GM12878 (cell line): ENCODE results near the gene ACTN3. TPM values are rescaled to one million over a fixed set of nuclear protein-coding genes. Genes with fewer than 3 reads are reported as not detected.

ENCODE experiments used
- KLF5 ChIP-seq: fragments of 450-650 bp; IDR thresholded peaks from 2 replicates; pipeline ENCODE4 v1.6.1; 2014; ENCODE audit warnings: mild to moderate bottlenecking; ENCODE audit not compliant: partially characterized antibody
- RFX5 ChIP-seq: IDR thresholded peaks from 2 replicates; pipeline ENCODE4 v1.6.1; 2011; ENCODE audit warnings: low read depth, low read length, improper control_type of control experiment
- ZNF217 ChIP-seq: fragments of 450-650 bp; IDR thresholded peaks from 2 replicates; pipeline ENCODE4 v1.6.1; 2017; ENCODE audit warnings: antibody characterized with exemption, mild to moderate bottlenecking
- polyA plus RNA-seq, 11 experiments: library from polyadenylated mRNA; depleted of rRNA in 4 of 11; unstranded in 6 of 11; stranded (reverse) in 5 of 11; fragments of >200 nt; fragmentation: Nextera tagmentation in 4 of 11; fragmentation: Illumina TruSeq in 1 of 11; extraction: Ambion mirVana in 4 of 11; extraction: Trizol in 1 of 11; gene quantifications; 1 replicate in 1 of 11; 2 replicates in 10 of 11; pipeline versions ENCODE4 v1.2.1 to v1.2.3, GENCODE V29; 2011 to 2016; ENCODE audit warnings: inconsistent platforms in 2 of 11, missing spikeins in 2 of 11, low read depth in 1 of 11
- total RNA-seq, 4 experiments: library from RNA; depleted of rRNA in 3 of 4; stranded (reverse); fragments of >200 nt in 3 of 4; fragmentation: Illumina TruSeq in 1 of 4; extraction: Trizol in 1 of 4; gene quantifications; 2 replicates each; pipeline versions ENCODE4 v1.2.1 to v1.2.3, GENCODE V29; 2013 to 2021
- TF ChIP-seq, protein P1 (sequence below): fragments of 450-650 bp; IDR thresholded peaks from 2 replicates; pipeline ENCODE4 v1.6.1; 2017; ENCODE audit warnings: antibody characterized with exemption, mild to moderate bottlenecking, moderate library complexity
- TF ChIP-seq, protein P2 (sequence below): fragments of 150-350 bp; IDR thresholded peaks from 2 replicates; pipeline ENCODE4 v1.6.1; 2016; ENCODE audit warnings: low read depth, low read length
- TF ChIP-seq, protein P3 (sequence below): IDR thresholded peaks from 2 replicates; pipeline ENCODE4 v1.6.1; 2012; ENCODE audit warnings: improper control_type of control experiment, low read depth, low read length; ENCODE audit not compliant: insufficient replicate concordance
- TF ChIP-seq, protein P4 (sequence below): fragments of 450-650 bp; IDR thresholded peaks from 2 replicates; pipeline ENCODE4 v1.6.1; 2017; ENCODE audit warnings: mild to moderate bottlenecking, moderate library complexity
- TF ChIP-seq, protein P5 (sequence below): fragments of 450-650 bp; IDR thresholded peaks from 2 replicates; pipeline ENCODE4 v1.6.1; 2018; ENCODE audit warnings: mild to moderate bottlenecking, low read depth, moderate library complexity; ENCODE audit not compliant: partially characterized antibody

Gene ACTN3
- total and polyA plus RNA-seq, 10 of the 15 experiments (the other 5 are each of a cell fraction or from before 2014, with no cell fraction given): 0.06 to 0.67 (median 0.17) TPM; not detected in 3

DNA sequence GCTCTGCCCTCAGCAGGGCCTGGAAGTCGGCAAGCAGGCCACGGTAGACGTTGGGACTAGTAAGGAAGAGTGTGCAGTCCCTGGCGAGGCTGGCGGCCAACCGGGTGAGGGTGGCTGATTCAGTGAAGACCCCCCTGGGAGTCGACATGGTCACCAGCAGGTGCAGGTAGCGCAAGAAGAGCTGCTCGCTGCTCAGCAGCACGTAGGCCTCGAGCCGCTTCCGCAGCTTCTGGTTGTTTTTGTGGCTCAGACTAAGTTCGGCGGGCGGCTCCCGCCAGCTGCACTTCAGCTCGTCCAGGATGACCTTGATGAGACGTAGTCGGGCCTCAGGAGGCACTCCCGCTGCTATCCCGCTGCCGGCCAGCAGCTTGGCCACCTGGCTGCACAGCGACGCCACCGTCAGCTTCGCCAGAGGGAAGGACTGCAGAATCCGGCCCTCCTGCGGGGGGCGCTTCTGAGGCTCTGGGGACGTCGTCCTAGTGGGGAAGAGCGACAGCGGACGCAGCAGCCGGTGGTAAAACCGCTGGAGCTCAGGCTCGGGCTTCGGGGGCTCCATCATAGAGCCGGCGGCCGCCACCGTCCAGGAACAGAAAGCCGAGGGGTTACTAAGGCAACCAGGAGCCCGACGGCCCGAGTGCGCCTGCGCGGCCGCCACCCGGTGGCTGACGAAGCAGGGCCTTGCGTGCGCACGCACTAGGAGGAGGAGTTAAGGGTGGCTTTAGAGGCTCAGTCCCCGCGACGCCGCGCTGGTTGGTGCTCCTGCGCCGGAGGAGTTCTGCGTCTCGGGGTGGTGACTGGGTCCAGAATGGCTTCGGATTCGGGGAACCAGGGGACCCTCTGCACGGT lies 46.0 kb downstream of the ACTN3 start, which contains the start of the genes CCDC87 and CCS (continued):
- TF ChIP-seq, protein P1, sequence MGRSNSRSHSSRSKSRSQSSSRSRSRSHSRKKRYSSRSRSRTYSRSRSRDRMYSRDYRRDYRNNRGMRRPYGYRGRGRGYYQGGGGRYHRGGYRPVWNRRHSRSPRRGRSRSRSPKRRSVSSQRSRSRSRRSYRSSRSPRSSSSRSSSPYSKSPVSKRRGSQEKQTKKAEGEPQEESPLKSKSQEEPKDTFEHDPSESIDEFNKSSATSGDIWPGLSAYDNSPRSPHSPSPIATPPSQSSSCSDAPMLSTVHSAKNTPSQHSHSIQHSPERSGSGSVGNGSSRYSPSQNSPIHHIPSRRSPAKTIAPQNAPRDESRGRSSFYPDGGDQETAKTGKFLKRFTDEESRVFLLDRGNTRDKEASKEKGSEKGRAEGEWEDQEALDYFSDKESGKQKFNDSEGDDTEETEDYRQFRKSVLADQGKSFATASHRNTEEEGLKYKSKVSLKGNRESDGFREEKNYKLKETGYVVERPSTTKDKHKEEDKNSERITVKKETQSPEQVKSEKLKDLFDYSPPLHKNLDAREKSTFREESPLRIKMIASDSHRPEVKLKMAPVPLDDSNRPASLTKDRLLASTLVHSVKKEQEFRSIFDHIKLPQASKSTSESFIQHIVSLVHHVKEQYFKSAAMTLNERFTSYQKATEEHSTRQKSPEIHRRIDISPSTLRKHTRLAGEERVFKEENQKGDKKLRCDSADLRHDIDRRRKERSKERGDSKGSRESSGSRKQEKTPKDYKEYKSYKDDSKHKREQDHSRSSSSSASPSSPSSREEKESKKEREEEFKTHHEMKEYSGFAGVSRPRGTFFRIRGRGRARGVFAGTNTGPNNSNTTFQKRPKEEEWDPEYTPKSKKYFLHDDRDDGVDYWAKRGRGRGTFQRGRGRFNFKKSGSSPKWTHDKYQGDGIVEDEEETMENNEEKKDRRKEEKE: no peak
- TF ChIP-seq, protein P2, sequence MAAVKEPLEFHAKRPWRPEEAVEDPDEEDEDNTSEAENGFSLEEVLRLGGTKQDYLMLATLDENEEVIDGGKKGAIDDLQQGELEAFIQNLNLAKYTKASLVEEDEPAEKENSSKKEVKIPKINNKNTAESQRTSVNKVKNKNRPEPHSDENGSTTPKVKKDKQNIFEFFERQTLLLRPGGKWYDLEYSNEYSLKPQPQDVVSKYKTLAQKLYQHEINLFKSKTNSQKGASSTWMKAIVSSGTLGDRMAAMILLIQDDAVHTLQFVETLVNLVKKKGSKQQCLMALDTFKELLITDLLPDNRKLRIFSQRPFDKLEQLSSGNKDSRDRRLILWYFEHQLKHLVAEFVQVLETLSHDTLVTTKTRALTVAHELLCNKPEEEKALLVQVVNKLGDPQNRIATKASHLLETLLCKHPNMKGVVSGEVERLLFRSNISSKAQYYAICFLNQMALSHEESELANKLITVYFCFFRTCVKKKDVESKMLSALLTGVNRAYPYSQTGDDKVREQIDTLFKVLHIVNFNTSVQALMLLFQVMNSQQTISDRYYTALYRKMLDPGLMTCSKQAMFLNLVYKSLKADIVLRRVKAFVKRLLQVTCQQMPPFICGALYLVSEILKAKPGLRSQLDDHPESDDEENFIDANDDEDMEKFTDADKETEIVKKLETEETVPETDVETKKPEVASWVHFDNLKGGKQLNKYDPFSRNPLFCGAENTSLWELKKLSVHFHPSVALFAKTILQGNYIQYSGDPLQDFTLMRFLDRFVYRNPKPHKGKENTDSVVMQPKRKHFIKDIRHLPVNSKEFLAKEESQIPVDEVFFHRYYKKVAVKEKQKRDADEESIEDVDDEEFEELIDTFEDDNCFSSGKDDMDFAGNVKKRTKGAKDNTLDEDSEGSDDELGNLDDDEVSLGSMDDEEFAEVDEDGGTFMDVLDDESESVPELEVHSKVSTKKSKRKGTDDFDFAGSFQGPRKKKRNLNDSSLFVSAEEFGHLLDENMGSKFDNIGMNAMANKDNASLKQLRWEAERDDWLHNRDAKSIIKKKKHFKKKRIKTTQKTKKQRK: no peak
- TF ChIP-seq, protein P3, sequence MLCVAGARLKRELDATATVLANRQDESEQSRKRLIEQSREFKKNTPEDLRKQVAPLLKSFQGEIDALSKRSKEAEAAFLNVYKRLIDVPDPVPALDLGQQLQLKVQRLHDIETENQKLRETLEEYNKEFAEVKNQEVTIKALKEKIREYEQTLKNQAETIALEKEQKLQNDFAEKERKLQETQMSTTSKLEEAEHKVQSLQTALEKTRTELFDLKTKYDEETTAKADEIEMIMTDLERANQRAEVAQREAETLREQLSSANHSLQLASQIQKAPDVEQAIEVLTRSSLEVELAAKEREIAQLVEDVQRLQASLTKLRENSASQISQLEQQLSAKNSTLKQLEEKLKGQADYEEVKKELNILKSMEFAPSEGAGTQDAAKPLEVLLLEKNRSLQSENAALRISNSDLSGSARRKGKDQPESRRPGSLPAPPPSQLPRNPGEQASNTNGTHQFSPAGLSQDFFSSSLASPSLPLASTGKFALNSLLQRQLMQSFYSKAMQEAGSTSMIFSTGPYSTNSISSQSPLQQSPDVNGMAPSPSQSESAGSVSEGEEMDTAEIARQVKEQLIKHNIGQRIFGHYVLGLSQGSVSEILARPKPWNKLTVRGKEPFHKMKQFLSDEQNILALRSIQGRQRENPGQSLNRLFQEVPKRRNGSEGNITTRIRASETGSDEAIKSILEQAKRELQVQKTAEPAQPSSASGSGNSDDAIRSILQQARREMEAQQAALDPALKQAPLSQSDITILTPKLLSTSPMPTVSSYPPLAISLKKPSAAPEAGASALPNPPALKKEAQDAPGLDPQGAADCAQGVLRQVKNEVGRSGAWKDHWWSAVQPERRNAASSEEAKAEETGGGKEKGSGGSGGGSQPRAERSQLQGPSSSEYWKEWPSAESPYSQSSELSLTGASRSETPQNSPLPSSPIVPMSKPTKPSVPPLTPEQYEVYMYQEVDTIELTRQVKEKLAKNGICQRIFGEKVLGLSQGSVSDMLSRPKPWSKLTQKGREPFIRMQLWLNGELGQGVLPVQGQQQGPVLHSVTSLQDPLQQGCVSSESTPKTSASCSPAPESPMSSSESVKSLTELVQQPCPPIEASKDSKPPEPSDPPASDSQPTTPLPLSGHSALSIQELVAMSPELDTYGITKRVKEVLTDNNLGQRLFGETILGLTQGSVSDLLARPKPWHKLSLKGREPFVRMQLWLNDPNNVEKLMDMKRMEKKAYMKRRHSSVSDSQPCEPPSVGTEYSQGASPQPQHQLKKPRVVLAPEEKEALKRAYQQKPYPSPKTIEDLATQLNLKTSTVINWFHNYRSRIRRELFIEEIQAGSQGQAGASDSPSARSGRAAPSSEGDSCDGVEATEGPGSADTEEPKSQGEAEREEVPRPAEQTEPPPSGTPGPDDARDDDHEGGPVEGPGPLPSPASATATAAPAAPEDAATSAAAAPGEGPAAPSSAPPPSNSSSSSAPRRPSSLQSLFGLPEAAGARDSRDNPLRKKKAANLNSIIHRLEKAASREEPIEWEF: no peak
- TF ChIP-seq, protein P4, sequence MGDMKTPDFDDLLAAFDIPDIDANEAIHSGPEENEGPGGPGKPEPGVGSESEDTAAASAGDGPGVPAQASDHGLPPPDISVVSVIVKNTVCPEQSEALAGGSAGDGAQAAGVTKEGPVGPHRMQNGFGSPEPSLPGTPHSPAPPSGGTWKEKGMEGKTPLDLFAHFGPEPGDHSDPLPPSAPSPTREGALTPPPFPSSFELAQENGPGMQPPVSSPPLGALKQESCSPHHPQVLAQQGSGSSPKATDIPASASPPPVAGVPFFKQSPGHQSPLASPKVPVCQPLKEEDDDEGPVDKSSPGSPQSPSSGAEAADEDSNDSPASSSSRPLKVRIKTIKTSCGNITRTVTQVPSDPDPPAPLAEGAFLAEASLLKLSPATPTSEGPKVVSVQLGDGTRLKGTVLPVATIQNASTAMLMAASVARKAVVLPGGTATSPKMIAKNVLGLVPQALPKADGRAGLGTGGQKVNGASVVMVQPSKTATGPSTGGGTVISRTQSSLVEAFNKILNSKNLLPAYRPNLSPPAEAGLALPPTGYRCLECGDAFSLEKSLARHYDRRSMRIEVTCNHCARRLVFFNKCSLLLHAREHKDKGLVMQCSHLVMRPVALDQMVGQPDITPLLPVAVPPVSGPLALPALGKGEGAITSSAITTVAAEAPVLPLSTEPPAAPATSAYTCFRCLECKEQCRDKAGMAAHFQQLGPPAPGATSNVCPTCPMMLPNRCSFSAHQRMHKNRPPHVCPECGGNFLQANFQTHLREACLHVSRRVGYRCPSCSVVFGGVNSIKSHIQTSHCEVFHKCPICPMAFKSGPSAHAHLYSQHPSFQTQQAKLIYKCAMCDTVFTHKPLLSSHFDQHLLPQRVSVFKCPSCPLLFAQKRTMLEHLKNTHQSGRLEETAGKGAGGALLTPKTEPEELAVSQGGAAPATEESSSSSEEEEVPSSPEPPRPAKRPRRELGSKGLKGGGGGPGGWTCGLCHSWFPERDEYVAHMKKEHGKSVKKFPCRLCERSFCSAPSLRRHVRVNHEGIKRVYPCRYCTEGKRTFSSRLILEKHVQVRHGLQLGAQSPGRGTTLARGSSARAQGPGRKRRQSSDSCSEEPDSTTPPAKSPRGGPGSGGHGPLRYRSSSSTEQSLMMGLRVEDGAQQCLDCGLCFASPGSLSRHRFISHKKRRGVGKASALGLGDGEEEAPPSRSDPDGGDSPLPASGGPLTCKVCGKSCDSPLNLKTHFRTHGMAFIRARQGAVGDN: peak; percentile 80
- TF ChIP-seq, protein P5, sequence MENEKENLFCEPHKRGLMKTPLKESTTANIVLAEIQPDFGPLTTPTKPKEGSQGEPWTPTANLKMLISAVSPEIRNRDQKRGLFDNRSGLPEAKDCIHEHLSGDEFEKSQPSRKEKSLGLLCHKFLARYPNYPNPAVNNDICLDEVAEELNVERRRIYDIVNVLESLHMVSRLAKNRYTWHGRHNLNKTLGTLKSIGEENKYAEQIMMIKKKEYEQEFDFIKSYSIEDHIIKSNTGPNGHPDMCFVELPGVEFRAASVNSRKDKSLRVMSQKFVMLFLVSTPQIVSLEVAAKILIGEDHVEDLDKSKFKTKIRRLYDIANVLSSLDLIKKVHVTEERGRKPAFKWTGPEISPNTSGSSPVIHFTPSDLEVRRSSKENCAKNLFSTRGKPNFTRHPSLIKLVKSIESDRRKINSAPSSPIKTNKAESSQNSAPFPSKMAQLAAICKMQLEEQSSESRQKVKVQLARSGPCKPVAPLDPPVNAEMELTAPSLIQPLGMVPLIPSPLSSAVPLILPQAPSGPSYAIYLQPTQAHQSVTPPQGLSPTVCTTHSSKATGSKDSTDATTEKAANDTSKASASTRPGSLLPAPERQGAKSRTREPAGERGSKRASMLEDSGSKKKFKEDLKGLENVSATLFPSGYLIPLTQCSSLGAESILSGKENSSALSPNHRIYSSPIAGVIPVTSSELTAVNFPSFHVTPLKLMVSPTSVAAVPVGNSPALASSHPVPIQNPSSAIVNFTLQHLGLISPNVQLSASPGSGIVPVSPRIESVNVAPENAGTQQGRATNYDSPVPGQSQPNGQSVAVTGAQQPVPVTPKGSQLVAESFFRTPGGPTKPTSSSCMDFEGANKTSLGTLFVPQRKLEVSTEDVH: no peak
- TF ChIP-seq KLF5: no peak
- TF ChIP-seq RFX5: no peak
- TF ChIP-seq ZNF217: no peak
